PFSK-1 (cell line): ENCODE results near the gene SLIT3.

Experiments used
- FOXP2 ChIP-seq: optimal IDR thresholded peaks from 2 replicates; pipeline ENCODE3; 2011; ENCODE audit warnings: borderline replicate concordance, control low read depth, inconsistent platforms; ENCODE audit not compliant: insufficient read depth; ENCODE audit errors: extremely low read length, extremely low read depth
- POLR2AphosphoS5 ChIP-seq: IDR thresholded peaks from 2 replicates; pipeline ENCODE4 v1.6.1; 2012; ENCODE audit warnings: low read depth, mild to moderate bottlenecking, control low read depth, low read length, moderate library complexity
- REST ChIP-seq, 2 experiments: IDR thresholded peaks; 2 replicates each; pipeline versions ENCODE4 v1.6.1 to v1.8.0; 2011 to 2012; ENCODE audit warnings: low read depth in 2 of 2, low read length in 2 of 2, control low read depth in 1 of 2, inconsistent platforms in 1 of 2, mild to moderate bottlenecking in 1 of 2, moderate library complexity in 1 of 2; ENCODE audit not compliant: insufficient read depth in 1 of 2
- SIN3A ChIP-seq: IDR thresholded peaks from 2 replicates; pipeline ENCODE4 v1.6.1; 2012; ENCODE audit warnings: mild to moderate bottlenecking, low read length, moderate library complexity, borderline replicate concordance; ENCODE audit not compliant: insufficient read depth
- TAF1 ChIP-seq: IDR thresholded peaks from 2 replicates; pipeline ENCODE4 v1.6.1; 2012; ENCODE audit warnings: low read length, control low read depth, borderline replicate concordance; ENCODE audit not compliant: insufficient read depth

SLIT3 gene

GRCh38 chr5:168743617-168744016 lies 557.3 kb downstream of the SLIT3 start:
- TF ChIP-seq REST (IDR thresholded peaks at IDR 0.05; ENCODE audit: insufficient read depth in 1 of 2, low read depth in 2 of 2, low read length in 2 of 2): no peak
- no peak for TF ChIP-seq SIN3A
- no peak for TF ChIP-seq TAF1
- TF ChIP-seq POLR2AphosphoS5: no peak
- no peak for TF ChIP-seq FOXP2

GRCh38 chr5:168740811-168741213 lies 560.1 kb downstream of the SLIT3 start:
- TF ChIP-seq POLR2AphosphoS5 (no peak), REST (IDR thresholded peaks at IDR 0.05; ENCODE audit: insufficient read depth in 1 of 2, low read depth in 2 of 2, low read length in 2 of 2) (no peak), TAF1 (no peak), FOXP2 (no peak), SIN3A (no peak)

- TF ChIP-seq FOXP2 (no peak), REST (IDR thresholded peaks at IDR 0.05; ENCODE audit: insufficient read depth in 1 of 2, low read depth in 2 of 2, low read length in 2 of 2) (no peak), TAF1 (no peak), POLR2AphosphoS5 (no peak), SIN3A (no peak)
Observed at GRCh38 chr5:168740092-168740800, 560.7 kb downstream of the SLIT3 start.

- TF ChIP-seq FOXP2 (no peak), REST (IDR thresholded peaks at IDR 0.05; ENCODE audit: insufficient read depth in 1 of 2, low read depth in 2 of 2, low read length in 2 of 2) (no peak), SIN3A (no peak), TAF1 (no peak), POLR2AphosphoS5 (no peak)
Observed at GRCh38 chr5:168737066-168737465, 563.9 kb downstream of the SLIT3 start.
